WTC11 (cell line): ENCODE results near the gene REM1.

ENCODE experiments used
- KAT7 ChIP-seq: sonication (generic); formaldehyde crosslinking; IDR thresholded peaks from 2 replicates; pipeline ENCODE4 v1.8.1; 2023; ENCODE audit warnings: missing genetic modification reagents, mild to moderate bottlenecking, borderline replicate concordance
- SP1 ChIP-seq: sonication (generic); formaldehyde crosslinking; conservative IDR thresholded peaks from 2 replicates; pipeline ENCODE4 v1.8.1; 2022; ENCODE audit warnings: missing genetic modification reagents

DNA sequence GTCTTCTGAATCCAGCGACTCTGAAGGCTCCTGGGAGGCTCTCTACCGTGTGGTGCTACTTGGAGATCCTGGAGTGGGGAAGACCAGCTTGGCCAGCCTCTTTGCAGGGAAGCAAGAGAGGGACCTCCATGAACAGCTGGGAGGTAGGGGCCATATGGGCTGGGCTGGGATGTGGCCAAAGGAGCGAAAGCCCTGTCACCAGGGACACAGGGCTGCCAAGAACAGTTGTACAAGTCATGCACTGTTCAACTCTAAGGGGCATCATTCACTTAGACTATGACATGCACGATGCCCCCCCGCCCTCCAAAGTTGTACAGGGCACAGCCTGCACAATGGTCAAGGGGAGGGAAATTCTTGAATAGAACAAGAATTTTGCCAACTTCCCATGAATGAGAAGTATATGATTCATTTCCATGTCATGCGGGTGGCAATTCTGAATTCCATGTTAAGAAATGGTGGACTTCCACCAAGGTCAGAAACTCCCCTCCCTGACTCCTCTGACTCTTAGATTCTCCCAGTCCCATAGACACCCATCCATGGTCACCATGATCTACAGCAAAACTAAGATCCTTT, 1.6 kb downstream of the REM1 start:
- TF ChIP-seq SP1 (CRISPR knock-in tag) (no peak), KAT7 (CRISPR knock-in tag) (no peak)
